AG20443 (cell line): Measurements from ENCODE around the gene CLCN7.

Experiments used
- DNase-seq: peaks from one replicate; pipeline ENCODE4 v3.0.0; 2012; ENCODE audit warnings: low spot score, mixed read lengths

The CLCN7 gene

DNA sequence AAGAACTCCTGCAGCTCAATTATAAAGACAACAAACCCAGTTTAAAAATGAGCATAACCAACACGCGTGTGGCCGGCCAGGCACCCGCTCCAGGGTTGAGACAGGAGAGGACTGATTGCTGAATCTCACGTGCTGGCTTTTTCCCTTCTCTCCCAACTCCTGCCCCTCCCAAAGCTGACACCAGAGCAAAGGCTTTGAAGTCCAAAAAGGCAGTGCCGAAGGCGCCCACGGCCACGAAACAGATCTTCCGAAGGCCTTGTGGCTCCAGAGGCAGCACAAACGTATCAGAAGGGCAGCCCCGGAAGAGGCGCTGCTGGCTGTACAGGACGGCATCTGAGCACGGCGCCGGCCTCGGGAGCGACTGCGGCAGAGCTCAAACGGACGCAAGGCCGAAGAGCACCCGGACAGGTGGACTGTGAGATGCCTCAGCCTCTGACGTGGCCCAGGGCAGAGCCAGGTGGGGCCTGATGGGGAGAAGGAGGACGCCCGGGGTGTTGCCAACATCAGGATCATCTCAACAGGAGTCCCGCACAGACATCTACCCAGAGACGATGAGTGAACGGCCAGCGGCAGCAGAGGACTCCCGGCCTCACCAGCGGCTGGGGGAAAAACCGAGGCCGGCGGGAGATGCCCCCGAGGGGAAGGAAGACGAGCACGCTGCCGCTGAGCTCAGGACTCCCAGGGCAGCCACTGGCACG lies 10.5 kb downstream of the CLCN7 start:
- no peak for DNase-seq

DNA sequence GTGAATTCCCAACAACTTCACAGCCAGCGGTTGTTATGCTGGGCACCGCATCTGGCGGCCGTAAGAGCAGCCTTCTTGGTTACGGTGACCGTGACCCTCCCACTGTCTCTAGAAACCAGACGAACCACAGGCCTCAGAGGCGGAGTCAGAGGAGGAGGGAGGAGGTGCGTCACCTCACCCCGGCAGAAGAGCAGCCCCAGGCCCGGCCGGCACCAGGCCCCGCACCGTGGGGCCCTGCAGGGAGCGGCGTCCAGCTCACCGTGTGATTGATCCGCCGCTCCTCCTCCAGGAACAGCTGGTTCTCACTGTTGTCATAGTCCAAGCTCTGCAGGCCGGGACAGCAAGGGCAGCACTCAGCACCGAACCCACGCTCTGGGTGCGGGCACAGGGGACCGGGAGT lies 13.7 kb downstream of the CLCN7 start:
- DNase-seq: no peak

- DNase-seq: no peak
These were observed 14.2 kb downstream of the CLCN7 start for GRCh38 chr16:1460602-1461138.

- DNase-seq: no peak
These were observed 14.9 kb downstream of the CLCN7 start for GRCh38 chr16:1459967-1460366.

GRCh38 chr16:1458977-1459341 lies 15.9 kb downstream of the CLCN7 start:
- no peak for DNase-seq

- no peak for DNase-seq
These were observed 16.4 kb downstream of the CLCN7 start for GRCh38 chr16:1458336-1458976.

DNA sequence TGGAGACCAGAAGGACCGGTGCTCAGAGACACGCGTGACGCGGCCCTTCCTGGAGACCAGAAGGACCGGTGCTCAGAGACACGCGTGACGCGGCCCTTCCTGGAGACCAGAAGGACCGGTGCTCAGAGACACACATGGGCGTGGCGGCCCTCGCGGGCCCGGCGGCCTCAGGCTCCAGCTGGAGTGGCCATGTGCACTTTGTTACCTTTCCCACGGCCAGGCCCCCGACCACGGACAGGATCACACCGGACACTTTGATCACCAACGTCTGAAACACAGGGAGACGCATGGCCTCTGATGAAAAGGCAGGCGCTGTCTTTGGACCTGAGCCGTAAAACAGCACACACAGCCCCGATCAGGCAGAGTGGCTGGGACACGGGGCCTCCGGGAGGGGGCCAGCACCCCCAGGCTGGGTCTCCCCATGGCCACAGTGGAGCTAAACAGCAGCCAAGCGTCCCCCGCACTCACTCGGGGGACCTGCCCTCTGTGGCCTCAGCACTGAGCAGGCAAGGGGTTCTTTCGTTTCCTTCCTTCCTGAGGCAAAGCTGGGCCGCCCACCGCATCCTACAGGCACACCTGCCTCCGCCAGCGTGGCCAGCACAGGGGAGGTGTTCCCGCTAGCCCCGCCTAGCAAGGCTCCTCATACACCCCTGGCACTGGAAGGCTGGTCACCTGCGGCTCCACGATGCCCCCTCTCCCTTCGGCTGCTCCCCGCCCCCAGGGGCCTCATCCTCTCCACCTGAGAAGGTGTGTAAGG lies 17.2 kb downstream of the CLCN7 start:
- DNase-seq: no peak

DNA sequence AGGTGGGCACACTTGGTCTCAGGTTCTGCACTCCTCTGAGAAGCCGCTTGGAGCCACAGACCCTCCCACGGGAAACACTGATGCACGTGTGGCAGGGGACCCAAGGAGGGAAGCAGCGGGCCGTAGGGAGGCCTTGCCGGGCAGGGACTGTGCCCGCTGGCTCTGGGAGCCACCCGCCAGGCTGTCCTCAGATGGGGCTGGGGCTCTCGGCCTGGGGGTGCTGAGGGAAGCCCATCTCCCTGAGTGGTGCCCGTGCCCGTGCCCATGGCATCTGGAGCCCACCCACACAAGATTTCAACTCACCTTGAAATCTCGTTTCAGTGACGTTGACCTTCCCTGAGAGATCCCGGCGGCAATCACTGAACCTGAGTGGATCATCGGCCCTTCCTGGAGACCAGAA lies 17.9 kb downstream of the CLCN7 start:
- no peak for DNase-seq

DNA sequence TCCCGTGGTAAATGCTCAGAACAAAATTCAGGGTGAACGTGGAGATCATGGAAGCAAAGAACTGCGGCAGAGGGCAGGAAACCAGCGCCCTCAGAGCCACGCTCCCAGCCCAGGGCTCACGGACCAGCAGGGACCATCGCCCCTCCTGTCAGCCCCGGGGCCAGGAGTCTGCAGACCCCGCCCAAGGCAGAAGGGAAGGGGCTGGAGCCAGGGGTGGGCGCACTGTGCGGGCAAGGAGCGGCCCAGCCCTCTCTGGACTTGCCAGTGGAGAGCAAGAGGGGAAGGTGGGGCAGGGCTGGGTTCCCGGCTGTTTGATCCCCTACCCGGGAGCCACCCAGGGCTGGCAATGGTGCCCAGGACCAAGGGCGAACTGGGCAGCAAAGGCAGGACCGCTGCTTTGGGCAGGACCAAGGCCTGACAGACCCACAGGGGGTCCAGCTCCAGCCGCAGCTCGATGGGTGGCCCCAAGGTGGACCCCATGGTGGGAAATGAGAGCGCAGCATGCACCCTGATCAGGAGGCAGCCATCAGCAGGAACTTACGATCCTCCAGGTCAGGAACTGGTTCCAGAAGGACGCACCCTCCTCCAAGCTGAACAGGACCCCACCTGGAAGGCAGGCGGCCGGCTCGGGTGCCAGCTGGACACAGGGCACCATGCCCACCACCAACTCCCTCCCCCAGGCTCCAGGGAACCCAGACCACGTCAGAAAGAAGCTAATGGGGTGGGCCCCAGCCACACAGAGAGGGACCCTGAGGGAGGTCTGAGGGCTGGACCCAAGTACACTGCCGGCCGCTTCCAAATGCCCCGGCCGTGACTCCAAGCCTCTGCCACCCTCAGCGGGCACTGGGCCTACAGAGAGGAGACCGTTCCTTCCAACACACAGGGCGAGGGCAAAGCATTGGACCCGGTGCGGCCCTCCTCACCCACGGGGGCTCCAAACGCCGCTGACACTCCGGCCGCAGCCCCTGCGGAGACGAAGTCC lies 19.3 kb downstream of the CLCN7 start:
- no peak for DNase-seq

GRCh38 chr16:1454561-1454960 lies 20.3 kb downstream of the CLCN7 start:
- no peak for DNase-seq

- DNase-seq: no peak
These were observed 21.5 kb downstream of the CLCN7 start for GRCh38 chr16:1453316-1453715.

DNA sequence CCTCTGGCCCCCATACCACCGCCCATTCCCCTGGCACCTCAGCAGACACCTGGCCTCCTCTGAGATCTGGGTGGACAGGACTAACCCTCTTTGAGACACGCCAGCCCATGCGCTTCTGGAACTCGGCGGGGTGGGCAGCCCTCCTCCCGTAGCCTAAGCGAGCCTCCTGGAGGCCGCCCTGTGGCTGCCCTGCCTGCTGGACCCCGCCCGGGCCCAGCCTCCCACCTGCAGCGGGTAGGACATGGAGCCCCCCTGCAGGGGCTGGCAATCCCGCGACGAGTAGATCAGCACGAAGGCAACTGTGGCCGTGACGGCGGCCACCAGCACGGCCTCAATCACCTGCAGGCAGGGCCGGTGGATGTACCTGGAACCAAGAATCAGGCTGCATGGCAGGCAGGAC lies 22.3 kb downstream of the CLCN7 start:
- no peak for DNase-seq

DNA sequence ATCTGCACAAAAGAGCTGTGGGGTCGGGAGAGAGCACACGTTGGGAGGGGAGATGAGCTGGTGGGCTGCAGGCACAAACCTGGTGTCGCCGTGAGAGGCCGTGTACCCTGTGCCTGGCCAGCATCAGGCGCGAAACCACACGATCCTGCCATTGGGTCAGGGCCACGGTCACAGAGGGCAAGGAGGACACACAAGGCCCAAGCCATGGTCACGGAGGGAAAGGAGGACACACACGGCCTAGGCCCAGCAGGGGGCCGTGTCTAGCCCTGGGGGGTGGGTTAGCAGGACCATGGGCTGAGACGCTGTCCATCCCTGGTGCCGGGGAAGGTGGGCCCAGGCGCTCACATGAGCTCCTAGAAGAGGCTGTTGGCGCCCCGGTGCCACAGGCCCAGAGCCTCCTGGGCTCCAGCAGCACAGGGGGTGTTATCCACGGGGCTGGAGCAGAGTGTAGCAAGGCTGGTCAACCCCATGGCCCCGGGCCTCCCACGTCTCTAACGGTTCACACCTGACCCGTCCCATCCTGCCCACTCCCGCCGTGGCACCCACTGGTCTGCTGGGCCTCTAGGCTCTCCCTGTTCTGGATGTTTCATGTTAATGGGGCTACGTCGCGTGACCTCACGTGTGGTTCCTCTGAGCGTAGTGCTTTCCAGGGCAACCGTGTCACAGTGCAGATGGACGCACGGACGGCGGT lies 23.0 kb downstream of the CLCN7 start:
- DNase-seq: no peak

DNA sequence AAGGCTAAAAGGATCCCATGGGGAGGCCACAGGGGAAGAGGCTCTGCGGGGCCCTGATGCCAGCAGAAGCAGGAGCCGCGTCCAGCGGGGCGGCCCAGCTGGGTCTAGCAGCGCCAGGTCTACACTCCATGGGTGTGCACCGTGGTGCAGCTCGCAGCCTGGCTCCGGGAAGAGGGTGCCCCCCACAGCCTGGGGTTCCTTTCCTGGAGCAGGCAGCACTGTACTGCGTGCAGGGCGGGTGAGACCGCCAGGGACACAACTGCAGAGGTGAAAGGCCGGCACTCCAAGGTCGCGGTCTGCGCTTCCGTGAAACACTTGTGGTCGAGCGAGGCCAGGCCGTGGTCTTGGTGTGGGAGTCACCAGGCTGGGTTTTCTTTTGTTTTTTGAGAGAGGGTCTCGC lies 24.0 kb downstream of the CLCN7 start:
- DNase-seq: no peak

- DNase-seq: no peak
These were observed 24.6 kb downstream of the CLCN7 start for GRCh38 chr16:1450218-1450617.

DNA sequence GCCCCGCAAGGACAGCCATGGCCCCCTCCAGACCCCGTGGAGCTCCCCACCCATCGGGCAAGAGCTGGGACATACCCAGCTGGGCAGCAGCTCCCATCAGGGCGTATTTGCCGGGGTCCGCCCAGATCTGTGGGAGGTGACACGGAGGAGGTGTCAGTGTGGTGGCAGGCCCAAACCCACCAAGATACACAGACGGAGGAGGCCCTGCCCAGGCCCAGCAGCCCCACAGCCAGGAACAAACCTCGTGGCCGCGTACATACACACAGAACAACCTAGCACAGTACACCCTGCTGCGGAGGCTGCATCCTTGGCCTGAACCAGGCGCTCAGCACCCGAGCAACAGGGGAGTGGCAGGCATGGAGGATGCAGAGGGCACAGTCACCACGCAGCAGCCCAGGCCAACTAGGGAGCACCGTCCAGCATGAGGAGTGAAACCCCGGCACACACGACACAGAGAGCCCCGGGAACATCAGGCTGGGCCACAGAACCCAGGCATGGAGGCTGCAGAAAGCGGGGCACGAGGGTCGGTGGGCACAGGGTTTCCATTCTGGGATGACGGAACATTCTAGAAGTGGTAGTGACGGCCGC lies 25.5 kb downstream of the CLCN7 start:
- no peak for DNase-seq

- DNase-seq: no peak
These were observed 26.2 kb downstream of the CLCN7 start for GRCh38 chr16:1448536-1449116.

- no peak for DNase-seq
These were observed 26.9 kb downstream of the CLCN7 start for GRCh38 chr16:1447965-1448364.

- DNase-seq: no peak
These were observed 28.3 kb downstream of the CLCN7 start for GRCh38 chr16:1446296-1447080.
